Esophagus (tissue), 2 donors: ENCODE measurements around the gene FCHSD2. TPM values are rescaled to one million over a fixed set of nuclear protein-coding genes. Genes with fewer than 3 reads are reported as not detected.
"Not testable (repeated sequence)": the region's sequence is repeated elsewhere in the genome, so short reads cannot be mapped to it uniquely, and the experiment has no call there.

ENCODE experiments used
- H3K27ac ChIP-seq, 2 donors: one replicate each; pipeline ENCODE4 v1.5.1; 2013; ENCODE audit warnings: low read depth in 2 of 2, mild to moderate bottlenecking in 2 of 2, inconsistent platforms in 1 of 2, low read length in 1 of 2, moderate library complexity in 1 of 2
- H3K27me3 ChIP-seq, 2 donors: one replicate each; pipeline ENCODE4 v1.6.1; 2013; ENCODE audit warnings: low read length in 2 of 2, control low read depth in 1 of 2, mild to moderate bottlenecking in 1 of 2; ENCODE audit not compliant: insufficient read depth in 2 of 2, control insufficient read depth in 1 of 2
- H3K36me3 ChIP-seq, 2 donors: one replicate each; pipeline ENCODE4 v1.6.1; 2013; ENCODE audit warnings: low read length in 1 of 2; ENCODE audit not compliant: control insufficient read depth in 2 of 2, insufficient read depth in 2 of 2
- H3K4me1 ChIP-seq, 2 donors: one replicate each; pipeline ENCODE4 v1.6.1; 2013; ENCODE audit warnings: low read length in 1 of 2; ENCODE audit not compliant: control insufficient read depth in 2 of 2, insufficient read depth in 2 of 2
- H3K4me3 ChIP-seq, 2 donors: one replicate each; pipeline ENCODE4 v1.5.1; 2013; ENCODE audit warnings: low read length in 2 of 2, mild to moderate bottlenecking in 2 of 2, low read depth in 1 of 2, moderate library complexity in 1 of 2
- H3K9me3 ChIP-seq, 2 donors: one replicate each; pipeline ENCODE4 v1.6.1; 2013; ENCODE audit warnings: mild to moderate bottlenecking in 2 of 2, low read depth in 1 of 2, low read length in 1 of 2, moderate library complexity in 1 of 2; ENCODE audit not compliant: control insufficient read depth in 2 of 2, insufficient read depth in 1 of 2
- WGBS, 2 donors: extraction: QIAGEN DNeasy Blood & Tissue Kit; methylation state at CpG; one replicate each; pipeline ENCODE4 v1.1.7; 2013; 5-methylcytosine and 5-hydroxymethylcytosine counted together
- polyA plus RNA-seq, 2 donors: library from polyadenylated mRNA; stranded (reverse); fragments of 200-250 nt; gene quantifications; one replicate each; pipeline ENCODE4 v1.2.3, GENCODE V29; 2013
- donor health status: healthy with polysubstance abuse.
- donor health status: Bipolar disorder and iron deficiency.

The FCHSD2 gene
- polyA plus RNA-seq, 2 donors: 3.7 to 4.7 TPM

- no peaks in the 10 kb centered on the region for H3K9me3 ChIP-seq
Measured at GRCh38 chr11:72920001-72920400, 222.1 kb downstream of the FCHSD2 start.

GRCh38 chr11:72918851-72919250 is 223.3 kb downstream of the FCHSD2 start:
- H3K27ac ChIP-seq: no peak overlapping the region
- H3K4me3 ChIP-seq: no peak overlapping the region
- H3K4me1 ChIP-seq: no peaks in the 10 kb centered on the region
- no peaks in the 10 kb centered on the region for H3K9me3 ChIP-seq
- H3K27me3 ChIP-seq: no peaks in the 10 kb centered on the region
- no peaks in the 10 kb centered on the region for H3K36me3 ChIP-seq

More at GRCh38 chr11:72920001-72920400, 222.1 kb downstream of the FCHSD2 start:
- Histone ChIP-seq H3K27ac (no peak overlapping the region), H3K36me3 (no peaks in the 10 kb centered on the region), H3K4me3 (no peak overlapping the region), H3K27me3 (no peaks in the 10 kb centered on the region), H3K4me1 (no peaks in the 10 kb centered on the region)

GRCh38 chr11:72912253-72912652 is 229.9 kb downstream of the FCHSD2 start:
- H3K36me3 ChIP-seq: no peaks in the 10 kb centered on the region
- no peaks in the 10 kb centered on the region for H3K4me1 ChIP-seq
- no peaks in the 10 kb centered on the region for H3K9me3 ChIP-seq
- H3K27ac ChIP-seq: no peak overlapping the region
- H3K4me3 ChIP-seq: no peak overlapping the region
- 100% methylated on average over 1 of the region's 1 CpG for WGBS, 2 donors
- no peaks in the 10 kb centered on the region for H3K27me3 ChIP-seq

- not testable (repeated sequence) for H3K27ac ChIP-seq, H3K9me3 ChIP-seq, H3K4me1 ChIP-seq, H3K27me3 ChIP-seq, H3K4me3 ChIP-seq, H3K36me3 ChIP-seq
- WGBS, 2 donors: 94 to 96% methylated on average over 42 of the region's 42 CpGs
Measured at GRCh38 chr11:72909558-72910388, 232.3 kb downstream of the FCHSD2 start.

- H3K27ac ChIP-seq: no peak overlapping the region
- no peaks in the 10 kb centered on the region for H3K4me1 ChIP-seq
- no peak overlapping the region for H3K4me3 ChIP-seq
- H3K36me3 ChIP-seq: no peaks in the 10 kb centered on the region
- WGBS, 2 donors: 82 to 84% methylated on average over 2 of the region's 2 CpGs
- H3K9me3 ChIP-seq: no peaks in the 10 kb centered on the region
- H3K27me3 ChIP-seq: no peaks in the 10 kb centered on the region
Measured at GRCh38 chr11:72908032-72908676, 234.0 kb downstream of the FCHSD2 start.

GRCh38 chr11:72904016-72904415 is 238.1 kb downstream of the FCHSD2 start:
- Histone ChIP-seq H3K27ac (no peak overlapping the region), H3K27me3 (no peaks in the 10 kb centered on the region), H3K4me3 (no peak overlapping the region), H3K36me3 (no peaks in the 10 kb centered on the region), H3K9me3 (no peaks in the 10 kb centered on the region), H3K4me1 (no peaks in the 10 kb centered on the region)
- WGBS, 2 donors: 96 to 97% methylated on average over 4 of the region's 4 CpGs

- Histone ChIP-seq H3K27me3 (no peaks in the 10 kb centered on the region), H3K9me3 (no peaks in the 10 kb centered on the region), H3K4me3 (no peak overlapping the region), H3K27ac (no peak overlapping the region), H3K4me1 (no peaks in the 10 kb centered on the region), H3K36me3 (no peaks in the 10 kb centered on the region)
Measured at GRCh38 chr11:72901374-72901773, 240.7 kb downstream of the FCHSD2 start.

DNA sequence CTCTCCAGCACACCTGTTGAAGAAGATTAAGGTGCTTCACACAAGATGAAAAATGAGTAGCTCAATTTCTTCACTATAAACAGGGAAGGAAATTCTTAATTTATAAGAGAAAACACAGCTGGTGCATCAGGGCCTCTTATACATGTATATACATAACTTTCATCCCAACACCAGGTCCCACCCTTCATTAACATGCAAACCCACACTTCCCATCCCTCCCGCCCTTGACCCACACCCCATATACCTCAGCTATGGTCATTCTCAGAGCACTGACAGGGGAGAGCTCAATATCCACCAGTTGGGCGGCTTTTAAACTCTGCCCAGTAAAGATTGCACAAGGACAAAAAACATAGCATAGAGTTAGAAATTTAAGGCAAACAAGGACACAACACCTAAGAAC is 242.1 kb downstream of the FCHSD2 start:
- Histone ChIP-seq H3K27me3 (no peaks in the 10 kb centered on the region), H3K4me1 (no peaks in the 10 kb centered on the region), H3K9me3 (no peaks in the 10 kb centered on the region), H3K27ac (no peak overlapping the region), H3K4me3 (no peak overlapping the region), H3K36me3 (no peaks in the 10 kb centered on the region)
- WGBS, 2 donors: 97 to 98% methylated on average over 2 of the region's 2 CpGs

DNA sequence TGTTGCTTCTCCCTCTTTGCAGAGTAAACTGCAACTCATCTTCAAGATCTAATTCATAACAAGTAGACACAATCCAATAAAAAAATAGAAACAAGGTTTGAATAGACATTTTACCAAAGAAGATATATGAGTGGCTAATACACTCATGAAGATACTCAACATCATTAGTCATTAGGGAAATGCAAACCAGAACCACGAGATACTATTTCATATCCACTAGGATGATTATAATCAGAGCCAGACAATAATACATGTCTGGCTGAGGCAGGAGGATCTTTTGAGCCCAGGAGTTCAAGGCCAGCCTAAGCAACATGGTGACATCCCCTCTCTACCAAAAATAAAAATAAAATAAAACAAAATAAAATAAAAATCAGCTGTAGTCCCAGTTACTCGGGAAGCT is 242.9 kb downstream of the FCHSD2 start:
- Histone ChIP-seq H3K9me3 (no peaks in the 10 kb centered on the region), H3K27me3 (no peaks in the 10 kb centered on the region), H3K4me3 (no peak overlapping the region), H3K4me1 (no peaks in the 10 kb centered on the region), H3K36me3 (no peaks in the 10 kb centered on the region), H3K27ac (no peak overlapping the region)
- WGBS, 2 donors: 81 to 86% methylated on average over 2 of the region's 2 CpGs

GRCh38 chr11:72897506-72897905 is 244.6 kb downstream of the FCHSD2 start:
- H3K27ac ChIP-seq: no peak overlapping the region
- no peaks in the 10 kb centered on the region for H3K27me3 ChIP-seq
- H3K9me3 ChIP-seq: no peaks in the 10 kb centered on the region
- no peaks in the 10 kb centered on the region for H3K4me1 ChIP-seq
- no peak overlapping the region for H3K4me3 ChIP-seq
- H3K36me3 ChIP-seq: no peaks in the 10 kb centered on the region
